H1 (cell line): ENCODE measurements around the gene ZMYM4.

Source experiments
- BCL11A ChIP-seq, 2 experiments: IDR thresholded peaks; one replicate each; pipeline ENCODE4 v1.6.1; 2011; ENCODE audit warnings: low read depth in 2 of 2, low read length in 2 of 2, mild to moderate bottlenecking in 2 of 2
- CHD1 ChIP-seq: IDR thresholded peaks from 2 replicates; pipeline ENCODE4 v1.6.1; 2012; ENCODE audit warnings: low read depth, low read length, improper control_type of control experiment
- EP300 ChIP-seq, 2 experiments: IDR thresholded peaks; 1 replicate in 1 of 2; 2 replicates in 1 of 2; pipeline ENCODE4 v1.6.1; 2011 to 2012; ENCODE audit warnings: low read depth in 2 of 2, low read length in 2 of 2, mild to moderate bottlenecking in 2 of 2, borderline replicate concordance in 1 of 2, inconsistent platforms in 1 of 2, moderate library complexity in 1 of 2
- GABPA ChIP-seq: IDR thresholded peaks from 2 replicates; pipeline ENCODE4 v1.6.1; 2011; ENCODE audit warnings: mild to moderate bottlenecking, low read length, moderate library complexity, borderline replicate concordance; ENCODE audit not compliant: insufficient read depth
- MAFK ChIP-seq: IDR thresholded peaks from 2 replicates; pipeline ENCODE4 v1.6.1; 2012; ENCODE audit warnings: low read depth, mild to moderate bottlenecking, improper control_type of control experiment, low read length
- POLR2A ChIP-seq, 2 experiments: IDR thresholded peaks; 1 replicate in 1 of 2; 2 replicates in 1 of 2; pipeline ENCODE4 v1.6.1; 2011; ENCODE audit warnings: low read depth in 2 of 2, low read length in 2 of 2, mild to moderate bottlenecking in 2 of 2; ENCODE audit errors: control extremely low read depth in 1 of 2
- SP4 ChIP-seq: IDR thresholded peaks from 2 replicates; pipeline ENCODE4 v1.6.1; 2012; ENCODE audit warnings: low read length, inconsistent platforms
- TF ChIP-seq, protein P1 (sequence below): fragments of 300-600 bp; sonication (generic); IDR thresholded peaks from 2 replicates; pipeline ENCODE4 v1.7.1; 2012; ENCODE audit warnings: low read length, moderate library complexity, mild to moderate bottlenecking, inconsistent platforms; ENCODE audit not compliant: insufficient replicate concordance
- TF ChIP-seq, protein P2 (sequence below), 3 experiments: IDR thresholded peaks; 1 replicate in 2 of 3; 2 replicates in 1 of 3; pipeline versions ENCODE4 v1.5.1 to v1.6.1; 2011; ENCODE audit warnings: low read length in 3 of 3, mild to moderate bottlenecking in 3 of 3, inconsistent platforms in 2 of 3, low read depth in 1 of 3, moderate library complexity in 1 of 3; ENCODE audit not compliant: insufficient read depth in 1 of 3; ENCODE audit errors: control extremely low read depth in 1 of 3
- TF ChIP-seq, protein P3 (sequence below): IDR thresholded peaks from 2 replicates; pipeline ENCODE4 v1.6.1; 2011; ENCODE audit warnings: low read depth, mild to moderate bottlenecking, low read length; ENCODE audit not compliant: insufficient read depth
- TF ChIP-seq, protein P4 (sequence below): IDR thresholded peaks from 2 replicates; pipeline ENCODE4 v1.6.1; 2012; ENCODE audit warnings: inconsistent platforms
- TF ChIP-seq, protein P5 (sequence below): IDR thresholded peaks from 2 replicates; pipeline ENCODE4 v1.6.1; 2012; ENCODE audit warnings: inconsistent platforms

DNA sequence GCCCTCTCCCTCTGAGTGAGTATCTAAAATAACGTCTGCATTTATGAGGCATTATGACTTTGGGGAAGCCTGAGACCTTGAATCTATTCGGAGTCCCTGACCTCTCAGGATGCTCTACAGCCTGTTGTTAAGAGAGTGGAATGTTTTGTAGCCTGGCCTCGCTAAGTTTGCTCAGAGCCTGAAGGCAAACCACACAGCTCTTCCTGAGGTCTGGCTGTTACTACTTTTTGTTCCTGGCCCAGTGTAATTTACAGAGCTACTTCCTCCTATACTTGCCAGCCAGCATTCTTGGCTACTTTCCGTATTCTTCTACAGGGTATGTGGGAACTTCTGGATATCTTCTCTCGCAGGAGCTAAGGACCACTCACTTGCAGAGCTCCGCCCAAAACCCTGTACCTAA is 3.6 kb upstream of the ZMYM4 start:
- TF ChIP-seq, protein P1, sequence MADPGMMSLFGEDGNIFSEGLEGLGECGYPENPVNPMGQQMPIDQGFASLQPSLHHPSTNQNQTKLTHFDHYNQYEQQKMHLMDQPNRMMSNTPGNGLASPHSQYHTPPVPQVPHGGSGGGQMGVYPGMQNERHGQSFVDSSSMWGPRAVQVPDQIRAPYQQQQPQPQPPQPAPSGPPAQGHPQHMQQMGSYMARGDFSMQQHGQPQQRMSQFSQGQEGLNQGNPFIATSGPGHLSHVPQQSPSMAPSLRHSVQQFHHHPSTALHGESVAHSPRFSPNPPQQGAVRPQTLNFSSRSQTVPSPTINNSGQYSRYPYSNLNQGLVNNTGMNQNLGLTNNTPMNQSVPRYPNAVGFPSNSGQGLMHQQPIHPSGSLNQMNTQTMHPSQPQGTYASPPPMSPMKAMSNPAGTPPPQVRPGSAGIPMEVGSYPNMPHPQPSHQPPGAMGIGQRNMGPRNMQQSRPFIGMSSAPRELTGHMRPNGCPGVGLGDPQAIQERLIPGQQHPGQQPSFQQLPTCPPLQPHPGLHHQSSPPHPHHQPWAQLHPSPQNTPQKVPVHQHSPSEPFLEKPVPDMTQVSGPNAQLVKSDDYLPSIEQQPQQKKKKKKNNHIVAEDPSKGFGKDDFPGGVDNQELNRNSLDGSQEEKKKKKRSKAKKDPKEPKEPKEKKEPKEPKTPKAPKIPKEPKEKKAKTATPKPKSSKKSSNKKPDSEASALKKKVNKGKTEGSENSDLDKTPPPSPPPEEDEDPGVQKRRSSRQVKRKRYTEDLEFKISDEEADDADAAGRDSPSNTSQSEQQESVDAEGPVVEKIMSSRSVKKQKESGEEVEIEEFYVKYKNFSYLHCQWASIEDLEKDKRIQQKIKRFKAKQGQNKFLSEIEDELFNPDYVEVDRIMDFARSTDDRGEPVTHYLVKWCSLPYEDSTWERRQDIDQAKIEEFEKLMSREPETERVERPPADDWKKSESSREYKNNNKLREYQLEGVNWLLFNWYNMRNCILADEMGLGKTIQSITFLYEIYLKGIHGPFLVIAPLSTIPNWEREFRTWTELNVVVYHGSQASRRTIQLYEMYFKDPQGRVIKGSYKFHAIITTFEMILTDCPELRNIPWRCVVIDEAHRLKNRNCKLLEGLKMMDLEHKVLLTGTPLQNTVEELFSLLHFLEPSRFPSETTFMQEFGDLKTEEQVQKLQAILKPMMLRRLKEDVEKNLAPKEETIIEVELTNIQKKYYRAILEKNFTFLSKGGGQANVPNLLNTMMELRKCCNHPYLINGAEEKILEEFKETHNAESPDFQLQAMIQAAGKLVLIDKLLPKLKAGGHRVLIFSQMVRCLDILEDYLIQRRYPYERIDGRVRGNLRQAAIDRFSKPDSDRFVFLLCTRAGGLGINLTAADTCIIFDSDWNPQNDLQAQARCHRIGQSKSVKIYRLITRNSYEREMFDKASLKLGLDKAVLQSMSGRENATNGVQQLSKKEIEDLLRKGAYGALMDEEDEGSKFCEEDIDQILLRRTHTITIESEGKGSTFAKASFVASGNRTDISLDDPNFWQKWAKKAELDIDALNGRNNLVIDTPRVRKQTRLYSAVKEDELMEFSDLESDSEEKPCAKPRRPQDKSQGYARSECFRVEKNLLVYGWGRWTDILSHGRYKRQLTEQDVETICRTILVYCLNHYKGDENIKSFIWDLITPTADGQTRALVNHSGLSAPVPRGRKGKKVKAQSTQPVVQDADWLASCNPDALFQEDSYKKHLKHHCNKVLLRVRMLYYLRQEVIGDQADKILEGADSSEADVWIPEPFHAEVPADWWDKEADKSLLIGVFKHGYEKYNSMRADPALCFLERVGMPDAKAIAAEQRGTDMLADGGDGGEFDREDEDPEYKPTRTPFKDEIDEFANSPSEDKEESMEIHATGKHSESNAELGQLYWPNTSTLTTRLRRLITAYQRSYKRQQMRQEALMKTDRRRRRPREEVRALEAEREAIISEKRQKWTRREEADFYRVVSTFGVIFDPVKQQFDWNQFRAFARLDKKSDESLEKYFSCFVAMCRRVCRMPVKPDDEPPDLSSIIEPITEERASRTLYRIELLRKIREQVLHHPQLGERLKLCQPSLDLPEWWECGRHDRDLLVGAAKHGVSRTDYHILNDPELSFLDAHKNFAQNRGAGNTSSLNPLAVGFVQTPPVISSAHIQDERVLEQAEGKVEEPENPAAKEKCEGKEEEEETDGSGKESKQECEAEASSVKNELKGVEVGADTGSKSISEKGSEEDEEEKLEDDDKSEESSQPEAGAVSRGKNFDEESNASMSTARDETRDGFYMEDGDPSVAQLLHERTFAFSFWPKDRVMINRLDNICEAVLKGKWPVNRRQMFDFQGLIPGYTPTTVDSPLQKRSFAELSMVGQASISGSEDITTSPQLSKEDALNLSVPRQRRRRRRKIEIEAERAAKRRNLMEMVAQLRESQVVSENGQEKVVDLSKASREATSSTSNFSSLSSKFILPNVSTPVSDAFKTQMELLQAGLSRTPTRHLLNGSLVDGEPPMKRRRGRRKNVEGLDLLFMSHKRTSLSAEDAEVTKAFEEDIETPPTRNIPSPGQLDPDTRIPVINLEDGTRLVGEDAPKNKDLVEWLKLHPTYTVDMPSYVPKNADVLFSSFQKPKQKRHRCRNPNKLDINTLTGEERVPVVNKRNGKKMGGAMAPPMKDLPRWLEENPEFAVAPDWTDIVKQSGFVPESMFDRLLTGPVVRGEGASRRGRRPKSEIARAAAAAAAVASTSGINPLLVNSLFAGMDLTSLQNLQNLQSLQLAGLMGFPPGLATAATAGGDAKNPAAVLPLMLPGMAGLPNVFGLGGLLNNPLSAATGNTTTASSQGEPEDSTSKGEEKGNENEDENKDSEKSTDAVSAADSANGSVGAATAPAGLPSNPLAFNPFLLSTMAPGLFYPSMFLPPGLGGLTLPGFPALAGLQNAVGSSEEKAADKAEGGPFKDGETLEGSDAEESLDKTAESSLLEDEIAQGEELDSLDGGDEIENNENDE: no peak
- no peak for TF ChIP-seq MAFK
- no peak for TF ChIP-seq SP4
- TF ChIP-seq, protein P2, sequence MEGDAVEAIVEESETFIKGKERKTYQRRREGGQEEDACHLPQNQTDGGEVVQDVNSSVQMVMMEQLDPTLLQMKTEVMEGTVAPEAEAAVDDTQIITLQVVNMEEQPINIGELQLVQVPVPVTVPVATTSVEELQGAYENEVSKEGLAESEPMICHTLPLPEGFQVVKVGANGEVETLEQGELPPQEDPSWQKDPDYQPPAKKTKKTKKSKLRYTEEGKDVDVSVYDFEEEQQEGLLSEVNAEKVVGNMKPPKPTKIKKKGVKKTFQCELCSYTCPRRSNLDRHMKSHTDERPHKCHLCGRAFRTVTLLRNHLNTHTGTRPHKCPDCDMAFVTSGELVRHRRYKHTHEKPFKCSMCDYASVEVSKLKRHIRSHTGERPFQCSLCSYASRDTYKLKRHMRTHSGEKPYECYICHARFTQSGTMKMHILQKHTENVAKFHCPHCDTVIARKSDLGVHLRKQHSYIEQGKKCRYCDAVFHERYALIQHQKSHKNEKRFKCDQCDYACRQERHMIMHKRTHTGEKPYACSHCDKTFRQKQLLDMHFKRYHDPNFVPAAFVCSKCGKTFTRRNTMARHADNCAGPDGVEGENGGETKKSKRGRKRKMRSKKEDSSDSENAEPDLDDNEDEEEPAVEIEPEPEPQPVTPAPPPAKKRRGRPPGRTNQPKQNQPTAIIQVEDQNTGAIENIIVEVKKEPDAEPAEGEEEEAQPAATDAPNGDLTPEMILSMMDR (IDR thresholded peaks at IDR 0.05; ENCODE audit: control extremely low read depth in 1 of 3, insufficient read depth in 1 of 3, low read depth in 1 of 3, low read length in 3 of 3): no peak
- TF ChIP-seq POLR2A (IDR thresholded peaks at IDR 0.05; ENCODE audit: control extremely low read depth in 1 of 2, low read depth in 2 of 2, low read length in 2 of 2): no peak
- TF ChIP-seq, protein P3, sequence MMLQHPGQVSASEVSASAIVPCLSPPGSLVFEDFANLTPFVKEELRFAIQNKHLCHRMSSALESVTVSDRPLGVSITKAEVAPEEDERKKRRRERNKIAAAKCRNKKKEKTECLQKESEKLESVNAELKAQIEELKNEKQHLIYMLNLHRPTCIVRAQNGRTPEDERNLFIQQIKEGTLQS: no peak
- TF ChIP-seq, protein P4, sequence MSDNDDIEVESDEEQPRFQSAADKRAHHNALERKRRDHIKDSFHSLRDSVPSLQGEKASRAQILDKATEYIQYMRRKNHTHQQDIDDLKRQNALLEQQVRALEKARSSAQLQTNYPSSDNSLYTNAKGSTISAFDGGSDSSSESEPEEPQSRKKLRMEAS: no peak
- TF ChIP-seq, protein P5, sequence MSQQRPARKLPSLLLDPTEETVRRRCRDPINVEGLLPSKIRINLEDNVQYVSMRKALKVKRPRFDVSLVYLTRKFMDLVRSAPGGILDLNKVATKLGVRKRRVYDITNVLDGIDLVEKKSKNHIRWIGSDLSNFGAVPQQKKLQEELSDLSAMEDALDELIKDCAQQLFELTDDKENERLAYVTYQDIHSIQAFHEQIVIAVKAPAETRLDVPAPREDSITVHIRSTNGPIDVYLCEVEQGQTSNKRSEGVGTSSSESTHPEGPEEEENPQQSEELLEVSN: no peak
- no peak for TF ChIP-seq CHD1
- no peak for TF ChIP-seq EP300 (IDR thresholded peaks at IDR 0.05; ENCODE audit: borderline replicate concordance in 1 of 2, low read depth in 2 of 2, low read length in 2 of 2)
- no peak for TF ChIP-seq BCL11A (IDR thresholded peaks at IDR 0.05; ENCODE audit: low read depth in 2 of 2, low read length in 2 of 2)
- no peak for TF ChIP-seq GABPA
